SHP77 (cell line): ENCODE results near the gene COL5A1.
A peak's percentile ranks its signal among the peaks of the same experiment; 100 is the strongest.

Experiments
- DNase-seq, 2 experiments: peaks; one replicate each; lab custom pipeline; 2025; lab: John Stamatoyannopoulos, UW

COL5A1 gene

GRCh38 chr9:134770972-134771971 is 129.7 kb downstream of the COL5A1 start:
- no peak for DNase-seq

- no peak for DNase-seq
Measured at GRCh38 chr9:134772331-134772730, 130.7 kb downstream of the COL5A1 start.

GRCh38 chr9:134773842-134774241 is 132.2 kb downstream of the COL5A1 start:
- DNase-seq, result no peak

DNA sequence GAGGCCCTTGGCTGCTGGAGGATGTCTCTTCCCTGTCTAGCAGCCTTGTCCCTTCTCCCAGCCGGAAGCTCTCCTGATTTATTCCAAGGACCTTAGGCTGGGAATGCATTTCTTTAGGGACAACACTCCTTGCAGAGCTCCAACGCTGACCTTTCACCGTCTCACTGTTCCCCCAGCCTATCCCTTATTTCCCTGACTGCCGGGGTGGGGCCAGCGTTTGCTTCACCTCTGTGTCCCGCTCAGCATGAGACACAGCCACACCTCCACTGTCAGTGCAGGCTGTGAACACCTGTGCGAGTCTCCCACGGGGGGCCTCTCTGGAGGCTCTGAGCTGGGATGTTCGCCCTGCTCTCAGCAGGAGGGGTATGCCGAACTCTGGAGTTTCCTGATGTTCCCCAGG is 132.8 kb downstream of the COL5A1 start:
- no peak for DNase-seq

DNA sequence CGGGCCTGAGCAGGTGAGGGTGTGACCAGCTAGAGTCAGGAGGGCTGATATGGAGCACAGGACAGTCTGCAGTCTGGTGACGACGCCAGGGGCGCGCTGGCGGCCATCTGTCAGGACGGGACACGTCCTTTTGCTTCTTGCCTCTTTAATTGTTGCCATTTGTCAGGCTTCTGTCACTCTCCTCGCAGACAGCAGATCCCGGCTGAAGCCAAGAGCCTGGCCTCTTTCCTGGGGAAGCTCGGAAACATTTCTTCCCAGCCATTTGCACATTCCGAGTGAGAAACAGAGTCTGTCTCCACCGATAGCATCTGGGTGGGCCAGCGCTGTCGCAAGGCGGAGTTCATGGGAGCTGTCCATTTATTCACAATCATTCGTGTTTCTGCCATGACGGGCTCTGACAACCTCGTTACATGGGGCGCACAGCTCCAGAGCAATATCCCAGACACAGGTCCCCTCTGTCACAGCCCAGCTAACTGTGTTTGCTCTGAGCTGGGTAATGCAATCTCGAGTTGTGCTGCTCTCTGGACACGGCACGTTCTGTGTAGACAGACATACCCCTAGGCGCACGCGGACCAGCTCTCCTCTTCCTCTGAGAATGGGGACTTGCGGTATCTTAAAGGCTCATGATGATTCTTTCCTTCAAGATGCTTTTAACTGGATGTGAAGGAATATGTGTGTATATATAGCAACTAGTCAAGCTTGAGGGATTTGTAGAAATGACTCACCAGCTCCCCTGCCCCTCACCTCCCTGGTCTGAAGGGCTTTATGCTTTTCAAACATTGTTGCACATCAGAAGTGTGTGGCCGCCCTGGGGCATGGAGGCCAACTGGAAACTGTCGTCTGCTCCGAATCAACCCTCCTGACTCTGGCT is 133.7 kb downstream of the COL5A1 start:
- no peak for DNase-seq

DNA sequence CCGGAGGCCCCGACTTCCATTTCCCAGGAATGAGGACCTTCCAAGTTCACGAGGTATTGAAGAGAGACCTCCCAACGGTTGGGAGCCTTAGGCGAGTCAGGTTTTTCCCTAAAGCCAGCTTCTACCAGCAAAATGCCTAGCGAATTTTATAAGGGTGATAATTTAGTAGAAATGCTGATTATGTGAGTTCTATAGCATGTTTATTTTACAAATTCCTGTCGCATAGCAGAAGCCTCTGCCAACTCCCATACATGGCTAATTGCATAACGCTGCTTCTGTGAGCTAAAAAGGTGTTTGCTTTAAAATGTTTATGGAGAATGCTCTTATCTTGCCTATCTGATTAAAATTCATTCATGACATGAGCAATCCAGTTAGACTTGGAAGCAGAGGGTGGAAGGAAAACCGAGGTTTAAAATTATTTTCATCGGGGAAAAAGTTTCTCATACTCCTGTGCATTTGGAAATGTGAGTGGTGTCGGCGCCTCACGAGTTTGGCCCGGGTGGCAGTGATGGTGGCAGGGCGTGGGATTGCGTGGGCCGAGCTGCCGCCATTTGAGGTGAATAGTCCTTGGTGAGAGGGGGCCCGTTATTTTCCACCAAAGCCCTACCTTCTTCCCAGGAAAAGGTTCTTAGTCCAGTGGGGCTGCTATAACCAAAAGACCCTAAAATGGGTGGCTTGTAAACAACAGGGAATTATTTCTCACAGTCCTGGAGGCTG is 134.6 kb downstream of the COL5A1 start:
- DNase-seq, result no peak

DNA sequence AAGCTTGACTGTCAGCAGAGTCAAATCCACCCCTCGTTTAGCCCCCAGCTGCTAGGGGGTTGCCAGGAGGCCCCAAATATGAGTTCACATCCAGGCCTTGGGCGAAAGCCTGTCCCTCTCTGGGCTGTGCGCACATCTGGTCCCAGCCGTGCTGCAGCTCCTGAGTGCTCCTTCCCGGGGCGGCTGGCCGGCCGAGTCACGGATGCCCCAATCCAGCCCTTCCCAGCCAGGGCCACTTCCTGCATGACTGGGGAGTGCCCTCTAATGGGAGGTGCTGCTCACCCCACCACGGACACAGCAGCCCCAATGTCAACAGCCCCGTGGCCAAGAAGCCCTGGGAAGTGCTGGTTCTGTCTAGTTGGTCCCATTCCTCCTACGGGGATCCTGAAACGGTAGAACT is 135.6 kb downstream of the COL5A1 start:
- no peak for DNase-seq

- DNase-seq, result no peak
Measured at GRCh38 chr9:134778156-134778555, 136.6 kb downstream of the COL5A1 start.

DNA sequence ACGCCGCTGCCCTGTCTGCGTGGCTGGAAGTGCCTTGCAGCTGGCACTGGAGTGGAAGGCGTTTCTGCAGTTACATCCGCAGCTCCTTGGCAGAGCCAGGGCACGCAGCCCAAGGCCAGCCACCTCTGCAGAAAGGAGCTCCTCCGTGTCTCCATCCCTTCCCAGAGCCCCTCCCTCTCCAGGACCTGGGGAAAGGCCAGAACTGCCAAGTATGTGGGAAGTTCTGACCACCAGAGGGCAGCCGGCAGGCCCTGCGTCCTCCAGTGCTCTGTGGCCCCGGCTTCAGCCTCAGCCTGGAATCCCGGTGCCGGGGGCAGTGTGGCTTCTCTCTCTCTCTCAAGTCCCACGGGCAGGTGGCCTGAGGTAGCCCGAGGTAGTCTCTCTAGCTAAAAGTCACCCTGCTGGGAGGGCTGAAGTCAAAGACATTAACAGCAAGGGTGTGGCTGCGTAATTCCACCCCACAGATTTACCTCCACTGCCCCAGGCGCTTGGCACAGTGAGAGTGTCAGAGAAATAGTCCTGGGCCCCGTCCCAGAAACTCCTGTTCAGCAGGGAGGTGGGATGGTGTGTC is 137.3 kb downstream of the COL5A1 start:
- peak; percentile 48 to 54 for DNase-seq

DNA sequence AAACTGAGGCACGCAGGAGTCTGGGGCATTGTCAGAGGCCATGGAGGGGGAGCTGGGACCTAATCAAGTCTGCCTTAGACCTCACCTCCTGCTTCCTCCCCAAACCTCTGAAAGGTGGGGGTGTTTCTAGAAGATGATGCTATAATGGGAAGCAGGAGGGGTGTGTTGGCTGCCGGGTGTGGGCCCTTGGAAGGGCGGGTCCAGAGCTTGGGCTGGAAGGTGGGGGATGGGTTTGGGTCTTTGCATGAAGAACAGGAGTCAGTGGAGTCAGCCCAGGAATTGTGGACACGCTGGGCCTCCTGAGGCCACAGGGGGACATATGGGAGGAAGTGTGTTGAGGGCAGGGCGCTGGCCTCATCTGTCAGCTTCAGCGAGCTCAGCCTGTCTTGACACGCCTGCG is 138.0 kb downstream of the COL5A1 start:
- no peak for DNase-seq

DNA sequence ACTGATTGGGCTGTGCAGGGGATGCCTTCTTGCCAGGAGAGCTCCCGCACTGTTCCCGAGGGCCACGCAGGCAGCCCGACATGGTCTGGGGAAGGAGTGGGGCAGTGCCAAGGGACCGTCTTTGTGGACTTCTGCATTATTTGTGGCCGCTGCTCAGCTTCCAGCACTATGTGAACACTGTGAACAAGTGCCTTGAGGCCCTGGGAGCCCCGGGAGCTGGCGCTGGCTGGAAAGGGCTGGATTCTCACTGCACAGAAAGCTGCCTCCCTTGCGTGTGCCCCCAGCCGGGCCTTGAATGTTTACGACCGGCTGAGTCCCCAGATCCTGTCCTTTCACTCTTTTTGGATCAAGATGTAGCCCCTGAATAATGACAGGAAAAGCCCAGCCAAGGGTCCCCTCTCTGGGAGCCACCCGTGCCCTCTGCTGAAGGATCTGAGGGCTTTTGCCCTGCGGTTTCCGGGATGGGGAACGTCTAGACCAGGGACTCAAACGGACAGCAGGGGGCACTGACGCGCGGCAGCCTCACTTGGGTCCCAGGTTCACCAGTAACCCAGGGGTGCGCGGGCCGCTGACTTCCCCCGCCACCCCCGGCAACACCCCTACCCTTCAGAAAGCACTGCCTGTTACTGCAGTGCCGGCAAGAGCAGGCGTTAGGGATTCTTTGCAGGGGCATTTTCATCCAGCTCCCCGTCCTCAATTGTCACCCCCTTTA is 140.1 kb downstream of the COL5A1 start:
- DNase-seq, result peak in 1 of 2 experiments; percentile 22

DNA sequence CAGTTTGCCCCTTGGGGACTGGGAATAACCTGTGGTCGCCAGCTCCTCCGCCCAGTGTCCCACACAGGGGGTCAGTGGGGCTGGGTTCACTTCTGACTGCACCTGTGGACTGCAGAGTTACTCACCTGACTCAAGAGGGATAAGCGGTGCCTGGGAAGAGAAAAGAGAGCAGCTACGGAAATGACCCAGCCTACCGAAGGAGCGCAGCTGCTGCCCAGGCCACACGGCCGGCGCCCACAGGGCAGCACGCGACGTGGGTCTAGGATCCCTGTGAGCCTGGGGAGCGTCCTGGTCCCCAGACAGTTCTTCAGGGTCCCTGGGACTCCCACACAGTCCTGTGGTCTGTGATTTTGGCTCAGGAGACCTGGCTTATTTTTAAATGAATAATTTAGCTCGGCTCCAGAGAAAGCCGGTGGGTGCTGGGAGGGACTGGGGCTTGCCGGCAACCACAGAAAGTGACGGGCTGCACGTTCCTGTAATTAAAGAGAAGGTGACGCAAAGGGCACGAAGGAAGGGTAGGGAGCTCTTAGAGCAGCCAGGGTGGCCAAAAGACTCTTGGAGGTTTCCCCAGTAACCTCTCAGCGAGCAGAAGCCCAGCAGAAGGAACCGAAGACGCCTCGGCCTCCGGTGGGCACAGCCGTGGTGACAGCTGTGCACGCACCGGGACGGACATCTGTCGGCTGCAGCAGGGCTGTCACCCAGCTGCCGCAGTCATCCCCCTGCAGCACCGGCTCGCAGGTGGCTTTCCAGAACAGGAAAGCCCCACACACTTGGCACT is 141.5 kb downstream of the COL5A1 start:
- no peak for DNase-seq

DNA sequence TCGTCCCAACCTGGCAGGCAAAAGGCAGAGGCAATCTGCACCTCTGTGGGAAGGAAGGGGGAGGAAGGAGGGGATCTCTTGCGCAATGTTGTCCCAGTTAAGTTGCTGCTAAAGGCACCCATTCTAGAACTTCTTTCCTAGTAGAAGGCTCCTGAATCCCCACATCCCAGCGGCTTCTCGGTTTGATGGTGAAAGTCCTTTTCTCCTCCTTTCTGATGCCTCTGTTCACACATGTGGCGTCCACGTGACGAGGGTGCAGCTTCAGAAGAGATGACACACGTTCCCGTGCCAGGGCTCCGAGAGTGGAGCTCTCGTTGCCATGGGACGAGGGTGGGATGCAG is 142.1 kb downstream of the COL5A1 start:
- no peak for DNase-seq

GRCh38 chr9:134784577-134785305 is 143.1 kb downstream of the COL5A1 start:
- no peak for DNase-seq

GRCh38 chr9:134785325-134786108 is 143.9 kb downstream of the COL5A1 start:
- no peak for DNase-seq

- no peak for DNase-seq
Measured at GRCh38 chr9:134787601-134788531, 146.3 kb downstream of the COL5A1 start.

DNA sequence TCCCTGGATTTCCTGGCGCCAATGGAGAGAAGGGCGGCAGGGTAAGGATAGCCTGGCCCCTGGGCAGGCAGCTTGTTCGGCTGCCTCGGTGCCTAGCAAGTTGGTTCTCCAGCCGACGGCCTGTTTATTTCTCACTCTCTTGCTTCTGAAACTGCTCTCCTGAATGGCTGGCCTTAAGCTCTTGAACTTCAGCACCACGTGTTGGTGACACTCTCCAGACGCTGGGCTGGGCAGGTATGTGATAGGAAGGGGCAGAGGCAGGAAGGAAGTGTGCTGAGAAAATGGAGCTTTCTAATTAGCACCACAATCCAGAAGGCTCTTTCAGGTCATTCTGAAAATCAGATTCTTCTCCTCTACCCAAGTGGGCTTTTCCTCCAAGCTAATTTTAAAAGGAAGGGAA is 147.6 kb downstream of the COL5A1 start:
- no peak for DNase-seq

DNA sequence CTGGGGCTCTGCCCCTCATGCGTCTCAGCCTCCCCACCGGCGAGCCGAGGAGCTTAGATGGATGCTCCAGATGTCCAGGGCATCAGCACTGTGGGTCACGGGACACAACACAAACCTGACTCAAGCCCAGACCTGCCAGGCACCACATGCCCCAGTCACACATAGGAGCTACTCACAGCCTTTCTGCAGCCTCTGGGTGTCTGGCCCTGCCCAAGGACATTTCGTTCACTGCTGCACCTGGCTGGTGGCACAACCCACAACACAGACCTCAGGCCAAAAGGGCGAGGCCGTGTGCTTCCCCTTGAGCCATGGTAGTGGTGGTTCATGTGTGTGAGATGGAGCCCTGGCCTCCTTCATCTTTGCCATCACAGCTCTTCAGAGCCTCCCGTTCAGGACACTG is 149.4 kb downstream of the COL5A1 start:
- DNase-seq, result no peak
